ENCODE data around the gene STRBP. TPM values are rescaled to one million over a fixed set of nuclear protein-coding genes. Genes with fewer than 3 reads are reported as not detected.

The STRBP gene
- total and polyA plus RNA-seq, 2 of the 8 experiments (the other 6 are each of a cell fraction or from before 2014, with no cell fraction given), result 29.7 to 105 TPM

- Histone ChIP-seq H4K20me1 (replicated peaks in 1 of 2; ENCODE audit: control insufficient read depth in 1 of 2, insufficient read depth in 2 of 2, low read length in 2 of 2) (peaks cover 1 to 2% of the 10 kb centered on the region in 2 experiments), H3K4ac (replicated peaks; ENCODE audit: insufficient read length, low read depth, low read length) (no peak overlapping the region), H3K4me1 (replicated peaks in 1 of 4; ENCODE audit: control insufficient read depth in 3 of 4, insufficient read depth in 4 of 4, low read length in 3 of 4) (peaks cover 0 to 6% (median 0%) of the 10 kb centered on the region in 4 experiments; a peak in 1 of 7 replicates), H3K36me3 (ENCODE audit: control insufficient read depth in 2 of 4, insufficient read depth in 4 of 4, low read length in 3 of 4) (peaks cover 0 to 31% (median 20%) of the 10 kb centered on the region in 4 experiments; a peak in 5 of 8 replicates), H2BK120ac (replicated peaks; ENCODE audit: low read depth, low read length) (no peak overlapping the region), H2BK20ac (ENCODE audit: low read length) (no peak overlapping the region), H3K27me3 (replicated peaks in 1 of 4; ENCODE audit: control insufficient read depth in 3 of 4, extremely low read depth in 1 of 4, insufficient read depth in 3 of 4, low read length in 3 of 4) (no peaks in the 10 kb centered on the region), H2BK5ac (ENCODE audit: low read depth, low read length) (no peak overlapping the region), H3K9me3 (ENCODE audit: insufficient read depth in 2 of 2, low read depth in 1 of 2, low read length in 1 of 2) (no peaks in the 10 kb centered on the region), H2BK12ac (ENCODE audit: low read depth, low read length) (no peak overlapping the region), H2AFZ (ENCODE audit: low read length) (no peak overlapping the region), H2BK15ac (ENCODE audit: low read length) (no peak overlapping the region), H3K23me2 (ENCODE audit: low read depth, low read length) (no peaks in the 10 kb centered on the region), H2AK5ac (ENCODE audit: low read depth, low read length) (no peak overlapping the region), H3K23ac (ENCODE audit: insufficient read length) (no peak overlapping the region), H3K14ac (ENCODE audit: insufficient read length) (no peak overlapping the region), H4K5ac (ENCODE audit: insufficient read length, low read depth, low read length) (no peak overlapping the region), H3K27ac (ENCODE audit: low read depth, low read length) (no peak overlapping the region), H3K4me2 (ENCODE audit: insufficient read depth in 1 of 2, low read depth in 2 of 2, low read length in 2 of 2) (no peak overlapping the region), H3K79me1 (ENCODE audit: low read depth, low read length) (no peaks in the 10 kb centered on the region), H3K4me3 (ENCODE audit: extremely low read depth in 1 of 4, insufficient read depth in 2 of 4, low read depth in 3 of 4, low read length in 4 of 4) (no peak overlapping the region), H3K79me2 (ENCODE audit: control insufficient read depth in 1 of 2, insufficient read depth in 2 of 2, low read length in 2 of 2) (no peaks in the 10 kb centered on the region), H3K9ac (replicated peaks in 1 of 4; ENCODE audit: extremely low read depth in 1 of 4, low read depth in 3 of 4, low read length in 3 of 4) (no peak overlapping the region), H3K56ac (replicated peaks; ENCODE audit: insufficient read length, low read depth, low read length) (no peak overlapping the region), H4K8ac (ENCODE audit: extremely low read depth, insufficient read depth, low read length) (no peak overlapping the region), H3K18ac (ENCODE audit: extremely low read depth, low read length) (no peak overlapping the region), H4K91ac (replicated peaks; ENCODE audit: insufficient read length, low read length) (no peak overlapping the region)
- ChIA-PET CTCF (ENCODE audit: partially characterized antibody) (interaction anchor here (1.0 to 1.8 kb wide), 2 partner anchors 44 to 198 kb away, joined by 3 to 5 read pairs; no protein-coding TSS in a partner anchor), POLR2A (ENCODE audit: partially characterized antibody) (interaction anchor here (0.7 kb wide), 1 partner anchor 9 kb away, joined by 3 read pairs; no protein-coding TSS in a partner anchor)
- WGBS, 2 experiments (ENCODE audit: extremely low coverage in 1 of 2, insufficient coverage in 1 of 2, insufficient read length in 1 of 2, insufficient replicate concordance in 2 of 2, low coverage in 1 of 2, low lambda C conversion rate in 2 of 2, missing lambda C conversion rate in 1 of 2), result 83% methylated on average over 4 of the region's 4 CpGs; no CpG with 5 or more reads in 1 of the 2 experiments
- FAIRE-seq, result no peak
- no peak for DNase-seq (ENCODE audit: low read depth in 1 of 2, low spot score in 2 of 2)
- TF ChIP-seq KDM1A (IDR thresholded peaks at IDR 0.05; ENCODE audit: borderline replicate concordance, low read length), result no peak
- no peak for TF ChIP-seq BRCA1 (IDR thresholded peaks at IDR 0.05; ENCODE audit: low read depth, low read length)
Observed at GRCh38 chr9:123128591-123128990, 139.8 kb downstream of the STRBP start.

Measured in H1 (cell line).